Neural cell (in vitro differentiated cells): ENCODE measurements around the gene TNIP1. TPM values are rescaled to one million over a fixed set of nuclear protein-coding genes. Genes with fewer than 3 reads are reported as not detected.

Experiments
- H2AFZ ChIP-seq: fragments of 200-600, 300-800 bp; sonication (generic), shearing (Covaris generic); 2 replicates; pipeline ENCODE4 v1.6.0; 2014; ENCODE audit warnings: low read depth, mild to moderate bottlenecking, antibody characterized with exemption, low read length, moderate library complexity
- H3F3A ChIP-seq: fragments of 200-600 bp; shearing (Covaris generic); 2 replicates; pipeline ENCODE4 v1.6.1; 2016; ENCODE audit warnings: mild to moderate bottlenecking, moderate library complexity, mixed read lengths, antibody characterized with exemption, low read length; ENCODE audit not compliant: insufficient read depth, poor library complexity, severe bottlenecking
- H3K27ac ChIP-seq: fragments of 200-600, 300-800 bp; sonication (generic), shearing (Covaris generic); 2 replicates; pipeline ENCODE4 v1.5.1; 2014; ENCODE audit warnings: mild to moderate bottlenecking, low read length, moderate library complexity
- H3K27me3 ChIP-seq: fragments of 300-800, 200-600 bp; sonication (generic), shearing (Covaris generic); 2 replicates; pipeline ENCODE4 v1.6.0; 2014; ENCODE audit warnings: mild to moderate bottlenecking, low read depth, low read length, moderate library complexity; ENCODE audit not compliant: insufficient read depth
- H3K36me3 ChIP-seq: fragments of 300-800, 200-600 bp; sonication (generic), shearing (Covaris generic); 2 replicates; pipeline ENCODE4 v1.5.1; 2014; ENCODE audit warnings: mild to moderate bottlenecking, antibody characterized with exemption, low read length, moderate library complexity; ENCODE audit not compliant: insufficient read depth
- H3K4me2 ChIP-seq: fragments of 300-800, 200-600 bp; sonication (generic), shearing (Covaris generic); 2 replicates; pipeline ENCODE4 v1.6.0; 2014; ENCODE audit warnings: mild to moderate bottlenecking, low read length
- H3K4me3 ChIP-seq: fragments of 300-800, 200-600 bp; sonication (generic), shearing (Covaris generic); 2 replicates; pipeline ENCODE4 v1.5.1; 2014; ENCODE audit warnings: mild to moderate bottlenecking, low read length, moderate library complexity
- H3K79me2 ChIP-seq: fragments of 200-600 bp; shearing (Covaris generic); replicated peaks from 2 replicates; pipeline ENCODE4 v1.6.0; 2014; ENCODE audit warnings: mild to moderate bottlenecking, low read length, moderate library complexity; ENCODE audit not compliant: insufficient read depth
- H3K9ac ChIP-seq: fragments of 300-800, 200-600 bp; sonication (generic), shearing (Covaris generic); 2 replicates; pipeline ENCODE4 v1.6.1; 2016; ENCODE audit warnings: mild to moderate bottlenecking, low read length, mixed read lengths
- H3K9me2 ChIP-seq: fragments of 200-600 bp; shearing (Covaris generic); 2 replicates; pipeline ENCODE4 v1.6.1; 2016; ENCODE audit warnings: mild to moderate bottlenecking, low read length, mixed read lengths; ENCODE audit not compliant: insufficient read depth
- H3K9me3 ChIP-seq: fragments of 200-600, 300-800 bp; sonication (generic), shearing (Covaris generic); 2 replicates; pipeline ENCODE4 v1.6.1; 2016; ENCODE audit warnings: mild to moderate bottlenecking, mixed run types, low read length, moderate library complexity, mixed read lengths
- H4K20me1 ChIP-seq: fragments of 200-600 bp; shearing (Covaris generic); 2 replicates; pipeline ENCODE4 v1.6.1; 2016; ENCODE audit warnings: mild to moderate bottlenecking, mixed run types; ENCODE audit not compliant: insufficient read depth
- EP300 ChIP-seq: fragments of 450-650 bp; conservative IDR thresholded peaks from 2 replicates; pipeline ENCODE4 v1.6.1; 2014; ENCODE audit warnings: antibody characterized with exemption, mild to moderate bottlenecking, moderate library complexity; ENCODE audit not compliant: poor library complexity, severe bottlenecking
- EZH2 ChIP-seq: fragments of 200-600, 300-800 bp; shearing (Covaris generic), sonication (generic); IDR thresholded peaks from 2 replicates; pipeline ENCODE4 v1.6.1; 2014; ENCODE audit warnings: antibody characterized with exemption, low read length, borderline replicate concordance, mild to moderate bottlenecking; ENCODE audit not compliant: insufficient read depth, poor library complexity, severe bottlenecking
- MXI1 ChIP-seq: fragments of 450-650 bp; conservative IDR thresholded peaks from 2 replicates; pipeline ENCODE4 v1.6.1; 2014; ENCODE audit warnings: antibody characterized with exemption, mild to moderate bottlenecking; ENCODE audit not compliant: poor library complexity, severe bottlenecking
- POLR2AphosphoS5 ChIP-seq: IDR thresholded peaks from 2 replicates; pipeline ENCODE4 v1.6.1; 2012
- RAD21 ChIP-seq: fragments of 450-650 bp; conservative IDR thresholded peaks from 2 replicates; pipeline ENCODE4 v1.6.1; 2014; ENCODE audit warnings: antibody characterized with exemption, mild to moderate bottlenecking, moderate library complexity
- SMC3 ChIP-seq: fragments of 450-650 bp; conservative IDR thresholded peaks from 2 replicates; pipeline ENCODE4 v1.6.1; 2014; ENCODE audit warnings: antibody characterized with exemption, mild to moderate bottlenecking, moderate library complexity; ENCODE audit not compliant: poor library complexity
- TAF1 ChIP-seq: IDR thresholded peaks from 2 replicates; pipeline ENCODE4 v1.6.1; 2012; ENCODE audit warnings: low read depth
- polyA plus RNA-seq: library from polyadenylated mRNA; depleted of rRNA; stranded (reverse); fragments of >200 nt; gene quantifications from 2 replicates; pipeline ENCODE4 v1.2.3, GENCODE V29; 2014
- TF ChIP-seq, protein P1 (sequence below): fragments of 450-650 bp; IDR thresholded peaks from 2 replicates; pipeline ENCODE4 v1.5.1; 2014; ENCODE audit warnings: antibody characterized with exemption, mild to moderate bottlenecking, moderate library complexity; ENCODE audit not compliant: poor library complexity, severe bottlenecking
- TF ChIP-seq, protein P2 (sequence below): IDR thresholded peaks from 2 replicates; pipeline ENCODE4 v1.6.1; 2012; ENCODE audit warnings: borderline replicate concordance

TNIP1 gene
- polyA plus RNA-seq, 1 donor from 2014 or later, result 3.3 TPM

DNA sequence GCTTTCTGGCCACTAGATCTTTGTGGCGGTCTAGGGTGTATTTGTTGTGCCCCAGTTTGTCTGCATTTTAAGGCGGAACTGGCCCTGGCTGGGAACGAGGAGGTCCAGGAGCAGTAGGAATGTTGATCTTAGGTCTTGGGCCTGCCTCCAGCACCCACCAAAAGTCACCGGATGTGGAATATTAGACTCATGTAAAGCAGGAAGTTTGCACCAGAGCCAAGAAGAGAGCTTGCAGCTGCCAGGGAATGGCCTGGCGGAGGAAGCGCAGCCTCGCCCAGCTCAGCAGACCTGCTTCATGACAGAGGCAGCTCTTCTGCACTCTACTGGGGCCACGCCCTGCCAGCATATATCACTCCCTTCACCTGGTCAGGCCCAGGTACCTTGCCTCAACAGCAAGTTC lies 57.2 kb downstream of the TNIP1 start:
- Histone ChIP-seq H3K79me2 (no peaks in the 10 kb centered on the region), H3K36me3 (no peaks in the 10 kb centered on the region), H3K27me3 (peaks cover 11% of the 10 kb centered on the region), H3K9ac (no peak overlapping the region), H3K9me2 (no peaks in the 10 kb centered on the region), H3K4me2 (no peak overlapping the region), H4K20me1 (no peaks in the 10 kb centered on the region), H3F3A (no peaks in the 10 kb centered on the region), H3K4me3 (no peak overlapping the region), H2AFZ (no peak overlapping the region), H3K9me3 (no peaks in the 10 kb centered on the region), H3K27ac (no peak overlapping the region)
- TF ChIP-seq, protein P1, sequence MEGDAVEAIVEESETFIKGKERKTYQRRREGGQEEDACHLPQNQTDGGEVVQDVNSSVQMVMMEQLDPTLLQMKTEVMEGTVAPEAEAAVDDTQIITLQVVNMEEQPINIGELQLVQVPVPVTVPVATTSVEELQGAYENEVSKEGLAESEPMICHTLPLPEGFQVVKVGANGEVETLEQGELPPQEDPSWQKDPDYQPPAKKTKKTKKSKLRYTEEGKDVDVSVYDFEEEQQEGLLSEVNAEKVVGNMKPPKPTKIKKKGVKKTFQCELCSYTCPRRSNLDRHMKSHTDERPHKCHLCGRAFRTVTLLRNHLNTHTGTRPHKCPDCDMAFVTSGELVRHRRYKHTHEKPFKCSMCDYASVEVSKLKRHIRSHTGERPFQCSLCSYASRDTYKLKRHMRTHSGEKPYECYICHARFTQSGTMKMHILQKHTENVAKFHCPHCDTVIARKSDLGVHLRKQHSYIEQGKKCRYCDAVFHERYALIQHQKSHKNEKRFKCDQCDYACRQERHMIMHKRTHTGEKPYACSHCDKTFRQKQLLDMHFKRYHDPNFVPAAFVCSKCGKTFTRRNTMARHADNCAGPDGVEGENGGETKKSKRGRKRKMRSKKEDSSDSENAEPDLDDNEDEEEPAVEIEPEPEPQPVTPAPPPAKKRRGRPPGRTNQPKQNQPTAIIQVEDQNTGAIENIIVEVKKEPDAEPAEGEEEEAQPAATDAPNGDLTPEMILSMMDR, result no peak
- TF ChIP-seq, protein P2, sequence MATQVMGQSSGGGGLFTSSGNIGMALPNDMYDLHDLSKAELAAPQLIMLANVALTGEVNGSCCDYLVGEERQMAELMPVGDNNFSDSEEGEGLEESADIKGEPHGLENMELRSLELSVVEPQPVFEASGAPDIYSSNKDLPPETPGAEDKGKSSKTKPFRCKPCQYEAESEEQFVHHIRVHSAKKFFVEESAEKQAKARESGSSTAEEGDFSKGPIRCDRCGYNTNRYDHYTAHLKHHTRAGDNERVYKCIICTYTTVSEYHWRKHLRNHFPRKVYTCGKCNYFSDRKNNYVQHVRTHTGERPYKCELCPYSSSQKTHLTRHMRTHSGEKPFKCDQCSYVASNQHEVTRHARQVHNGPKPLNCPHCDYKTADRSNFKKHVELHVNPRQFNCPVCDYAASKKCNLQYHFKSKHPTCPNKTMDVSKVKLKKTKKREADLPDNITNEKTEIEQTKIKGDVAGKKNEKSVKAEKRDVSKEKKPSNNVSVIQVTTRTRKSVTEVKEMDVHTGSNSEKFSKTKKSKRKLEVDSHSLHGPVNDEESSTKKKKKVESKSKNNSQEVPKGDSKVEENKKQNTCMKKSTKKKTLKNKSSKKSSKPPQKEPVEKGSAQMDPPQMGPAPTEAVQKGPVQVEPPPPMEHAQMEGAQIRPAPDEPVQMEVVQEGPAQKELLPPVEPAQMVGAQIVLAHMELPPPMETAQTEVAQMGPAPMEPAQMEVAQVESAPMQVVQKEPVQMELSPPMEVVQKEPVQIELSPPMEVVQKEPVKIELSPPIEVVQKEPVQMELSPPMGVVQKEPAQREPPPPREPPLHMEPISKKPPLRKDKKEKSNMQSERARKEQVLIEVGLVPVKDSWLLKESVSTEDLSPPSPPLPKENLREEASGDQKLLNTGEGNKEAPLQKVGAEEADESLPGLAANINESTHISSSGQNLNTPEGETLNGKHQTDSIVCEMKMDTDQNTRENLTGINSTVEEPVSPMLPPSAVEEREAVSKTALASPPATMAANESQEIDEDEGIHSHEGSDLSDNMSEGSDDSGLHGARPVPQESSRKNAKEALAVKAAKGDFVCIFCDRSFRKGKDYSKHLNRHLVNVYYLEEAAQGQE, result no peak
- TF ChIP-seq MXI1 (no peak), EZH2 (no peak), EP300 (no peak), POLR2AphosphoS5 (no peak), TAF1 (no peak), RAD21 (no peak), SMC3 (no peak)

DNA sequence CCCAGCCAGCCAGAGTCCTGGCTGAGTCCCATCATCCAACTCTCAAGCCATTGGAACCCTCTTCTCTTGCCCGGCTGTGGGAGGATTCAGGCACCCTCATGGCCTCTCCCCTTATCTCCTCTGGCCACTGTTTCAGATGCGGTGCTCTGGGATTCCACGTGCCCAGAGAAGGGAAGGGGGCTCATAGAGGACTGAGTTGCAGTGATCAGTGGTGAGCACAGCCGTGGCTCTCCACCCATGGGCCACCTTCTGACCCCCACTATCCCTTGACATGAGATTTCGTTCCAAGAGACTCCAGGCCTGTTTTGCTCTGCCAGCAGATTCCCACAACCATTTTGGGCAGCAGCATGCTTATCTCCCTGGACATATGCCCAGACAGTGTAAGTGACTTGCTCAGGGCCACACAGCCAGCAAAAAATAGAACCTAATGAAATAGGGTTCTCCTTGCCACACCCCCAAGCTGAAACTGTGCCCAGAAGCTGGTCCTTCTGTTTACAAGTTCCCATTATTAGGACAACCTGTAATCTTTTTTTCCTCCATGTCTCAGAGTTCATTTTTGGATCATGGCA lies 57.7 kb downstream of the TNIP1 start:
- H3K4me2 ChIP-seq, result no peak overlapping the region
- no peak overlapping the region for H2AFZ ChIP-seq
- no peak overlapping the region for H3K9ac ChIP-seq
- H3K27me3 ChIP-seq, result peaks cover 11% of the 10 kb centered on the region
- no peaks in the 10 kb centered on the region for H3F3A ChIP-seq
- no peaks in the 10 kb centered on the region for H3K79me2 ChIP-seq
- H3K4me3 ChIP-seq, result no peak overlapping the region
- H3K9me2 ChIP-seq, result no peaks in the 10 kb centered on the region
- TF ChIP-seq RAD21 (no peak), POLR2AphosphoS5 (no peak), EP300 (no peak), EZH2 (no peak), TAF1 (no peak)
- TF ChIP-seq, protein P2, result no peak
- H4K20me1 ChIP-seq, result no peaks in the 10 kb centered on the region
- H3K27ac ChIP-seq, result no peak overlapping the region
- H3K9me3 ChIP-seq, result no peaks in the 10 kb centered on the region
- H3K36me3 ChIP-seq, result no peaks in the 10 kb centered on the region
